ENCODE data around the gene GUCY2C.

DNA sequence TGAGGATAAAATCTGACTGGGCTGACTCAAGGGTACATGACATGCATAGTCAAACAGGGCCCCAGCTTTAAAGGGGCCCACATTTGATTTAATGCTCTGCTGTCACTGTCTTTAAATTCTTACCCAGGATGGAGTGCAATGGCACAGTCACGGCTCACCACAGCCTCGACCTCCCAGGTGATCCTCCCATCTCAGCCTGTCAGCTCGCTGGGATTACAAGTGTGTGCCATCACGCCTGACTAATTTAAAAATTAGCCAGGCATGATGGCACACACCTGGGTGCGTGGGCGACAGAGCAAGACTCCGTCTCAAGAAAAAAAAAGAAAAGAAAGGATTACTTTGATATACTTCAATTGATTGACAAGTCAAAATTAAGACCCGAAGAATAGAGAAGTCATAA is 119.5 kb downstream of the GUCY2C start:
- TF ChIP-seq, protein P1, sequence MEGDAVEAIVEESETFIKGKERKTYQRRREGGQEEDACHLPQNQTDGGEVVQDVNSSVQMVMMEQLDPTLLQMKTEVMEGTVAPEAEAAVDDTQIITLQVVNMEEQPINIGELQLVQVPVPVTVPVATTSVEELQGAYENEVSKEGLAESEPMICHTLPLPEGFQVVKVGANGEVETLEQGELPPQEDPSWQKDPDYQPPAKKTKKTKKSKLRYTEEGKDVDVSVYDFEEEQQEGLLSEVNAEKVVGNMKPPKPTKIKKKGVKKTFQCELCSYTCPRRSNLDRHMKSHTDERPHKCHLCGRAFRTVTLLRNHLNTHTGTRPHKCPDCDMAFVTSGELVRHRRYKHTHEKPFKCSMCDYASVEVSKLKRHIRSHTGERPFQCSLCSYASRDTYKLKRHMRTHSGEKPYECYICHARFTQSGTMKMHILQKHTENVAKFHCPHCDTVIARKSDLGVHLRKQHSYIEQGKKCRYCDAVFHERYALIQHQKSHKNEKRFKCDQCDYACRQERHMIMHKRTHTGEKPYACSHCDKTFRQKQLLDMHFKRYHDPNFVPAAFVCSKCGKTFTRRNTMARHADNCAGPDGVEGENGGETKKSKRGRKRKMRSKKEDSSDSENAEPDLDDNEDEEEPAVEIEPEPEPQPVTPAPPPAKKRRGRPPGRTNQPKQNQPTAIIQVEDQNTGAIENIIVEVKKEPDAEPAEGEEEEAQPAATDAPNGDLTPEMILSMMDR (IDR thresholded peaks at IDR 0.05; ENCODE audit: low read depth, low read length, missing input control) = no peak
- TF ChIP-seq, protein P2, sequence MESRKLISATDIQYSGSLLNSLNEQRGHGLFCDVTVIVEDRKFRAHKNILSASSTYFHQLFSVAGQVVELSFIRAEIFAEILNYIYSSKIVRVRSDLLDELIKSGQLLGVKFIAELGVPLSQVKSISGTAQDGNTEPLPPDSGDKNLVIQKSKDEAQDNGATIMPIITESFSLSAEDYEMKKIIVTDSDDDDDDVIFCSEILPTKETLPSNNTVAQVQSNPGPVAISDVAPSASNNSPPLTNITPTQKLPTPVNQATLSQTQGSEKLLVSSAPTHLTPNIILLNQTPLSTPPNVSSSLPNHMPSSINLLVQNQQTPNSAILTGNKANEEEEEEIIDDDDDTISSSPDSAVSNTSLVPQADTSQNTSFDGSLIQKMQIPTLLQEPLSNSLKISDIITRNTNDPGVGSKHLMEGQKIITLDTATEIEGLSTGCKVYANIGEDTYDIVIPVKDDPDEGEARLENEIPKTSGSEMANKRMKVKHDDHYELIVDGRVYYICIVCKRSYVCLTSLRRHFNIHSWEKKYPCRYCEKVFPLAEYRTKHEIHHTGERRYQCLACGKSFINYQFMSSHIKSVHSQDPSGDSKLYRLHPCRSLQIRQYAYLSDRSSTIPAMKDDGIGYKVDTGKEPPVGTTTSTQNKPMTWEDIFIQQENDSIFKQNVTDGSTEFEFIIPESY (IDR thresholded peaks at IDR 0.05) = no peak
- TF ChIP-seq FOXA1 (IDR thresholded peaks at IDR 0.05) (no peak), SP1 (IDR thresholded peaks at IDR 0.05) (no peak), HNF4A (conservative IDR thresholded peaks at IDR 0.05) (no peak), EGR1 (IDR thresholded peaks at IDR 0.05; ENCODE audit: low read depth in 2 of 2) (no peak), RAD21 (IDR thresholded peaks at IDR 0.05) (no peak)
